MCF 10A (cell line): Measurements from ENCODE around the gene CUL7. TPM values are rescaled to one million over a fixed set of nuclear protein-coding genes. Genes with fewer than 3 reads are reported as not detected.

Experiments
- BruUV-seq: library from RNA; stranded (reverse); fragments of 400-500 nt; replicated peaks from 2 replicates; lab custom pipeline; 2021; lab: Mats Ljungman, UMichigan
- CTCF ChIA-PET: fragments of 300-600 bp; sonication (Branson Sonifier 250); formaldehyde crosslinking; extraction: SDS; loops from one replicate; lab custom pipeline; 2021; ENCODE audit warnings: antibody characterized with exemption, inconsistent platforms; lab: Yijun Ruan, JAX
- POLR2A ChIA-PET: fragments of 300-600, 350-650 bp; sonication (Branson Sonifier 250); formaldehyde crosslinking; extraction: SDS; loops from one replicate; lab custom pipeline; 2020; ENCODE audit warnings: antibody characterized with exemption, inconsistent platforms; lab: Yijun Ruan, JAX
- DNase-seq: peaks from one replicate; pipeline ENCODE4 v3.0.0-alpha.2; 2018; ENCODE audit not compliant: unreplicated experiment
- H3K27ac Mint-ChIP-seq: one replicate; pipeline ENCODE4 v1.8.0; 2022; ENCODE audit warnings: mild to moderate bottlenecking, low read depth, mixed read lengths; ENCODE audit not compliant: unreplicated experiment
- H3K27me3 Mint-ChIP-seq: one replicate; pipeline ENCODE4 v1.8.0; 2022; ENCODE audit warnings: mixed read lengths; ENCODE audit not compliant: insufficient read depth, unreplicated experiment
- H3K36me3 Mint-ChIP-seq: one replicate; pipeline ENCODE4 v1.8.0; 2022; ENCODE audit warnings: mild to moderate bottlenecking, moderate library complexity, mixed read lengths; ENCODE audit not compliant: insufficient read depth, unreplicated experiment
- H3K4me1 Mint-ChIP-seq: one replicate; pipeline ENCODE4 v1.8.0; 2022; ENCODE audit warnings: mixed read lengths; ENCODE audit not compliant: insufficient read depth, unreplicated experiment
- H3K4me3 Mint-ChIP-seq: one replicate; pipeline ENCODE4 v1.8.0; 2022; ENCODE audit warnings: mild to moderate bottlenecking, moderate library complexity, mixed read lengths; ENCODE audit not compliant: unreplicated experiment
- H3K9me3 Mint-ChIP-seq: one replicate; pipeline ENCODE4 v1.8.0; 2022; ENCODE audit warnings: mixed read lengths; ENCODE audit not compliant: unreplicated experiment
- CTCF ChIP-seq: fragments of 200-600 bp; IDR thresholded peaks from one replicate; pipeline ENCODE4 v1.8.0; 2022; ENCODE audit warnings: antibody characterized with exemption, mild to moderate bottlenecking; ENCODE audit not compliant: unreplicated experiment
- intact Hi-C: fragments of 100-400 bp; cut with micrococcal nuclease; formaldehyde crosslinking; loops from 2 replicates; pipeline ENCODE4 v1.14.1; 2022
- total RNA-seq: library from RNA; stranded (reverse); gene quantifications from 2 replicates; pipeline ENCODE4 v1.2.3, GENCODE V29; 2022

CUL7 gene
- total RNA-seq, 1 experiment from 2014 or later = 22.7 TPM

- DNase-seq = no peak
- Mint-ChIP-seq H3K27me3 (no peaks in the 10 kb centered on the region), H3K4me3 (peak overlapping the region; percentile 55), H3K9me3 (no peaks in the 10 kb centered on the region), H3K36me3 (peaks cover 5% of the 10 kb centered on the region), H3K4me1 (peaks cover 31% of the 10 kb centered on the region), H3K27ac (peak overlapping the region; percentile 92)
- POLR2A ChIA-PET = interaction anchor here (0.6 to 6.8 kb wide), 20 partner anchors 8 to 482 kb away, joined by 3 to 44 read pairs (median 6); partner anchors contain the start of genes CUL7, KLC4, KLHDC3 and MEA1
- no peak for TF ChIP-seq CTCF
- intact Hi-C loops = no loop called here
- no TSS peak for BruUV-seq
- CTCF ChIA-PET = interaction anchor here (0.6 to 1.8 kb wide), 10 partner anchors 14 to 383 kb away, joined by 3 to 9 read pairs (median 4); no protein-coding TSS in a partner anchor
Observed at GRCh38 chr6:43097098-43097489, 43.4 kb upstream of the CUL7 start.

- Mint-ChIP-seq H3K9me3 (no peaks in the 10 kb centered on the region), H3K36me3 (peaks cover 5% of the 10 kb centered on the region), H3K4me3 (peak overlapping the region; percentile 55), H3K27ac (peak overlapping the region; percentile 92), H3K27me3 (no peaks in the 10 kb centered on the region), H3K4me1 (peaks cover 31% of the 10 kb centered on the region)
- TF ChIP-seq CTCF = no peak
- BruUV-seq = no TSS peak
- CTCF ChIA-PET = interaction anchor here (0.6 to 1.8 kb wide), 12 partner anchors 14 to 383 kb away, joined by 3 to 9 read pairs (median 4); partner anchors contain the start of gene SRF
- peak; percentile 83 for DNase-seq
- POLR2A ChIA-PET = interaction anchor here (0.6 to 6.8 kb wide), 32 partner anchors 8 to 1243 kb away, joined by 3 to 44 read pairs (median 4); partner anchors contain the start of genes CUL7, KLC4, KLHDC3 and MEA1
- intact Hi-C loops = no loop called here
Observed at GRCh38 chr6:43096451-43097097, 42.9 kb upstream of the CUL7 start.

- DNase-seq = peak; percentile 27
- ChIA-PET POLR2A (interaction anchor here (0.6 to 6.8 kb wide), 28 partner anchors 7 to 1244 kb away, joined by 3 to 44 read pairs (median 4); partner anchors contain the start of genes CUL7, KLC4, MRPL2 and PTK7), CTCF (interaction anchor here (0.9 to 1.4 kb wide), 3 partner anchors 24 to 76 kb away, joined by 3 to 6 read pairs (median 3); partner anchors contain the start of gene SRF)
- H3K36me3 Mint-ChIP-seq = peaks cover 5% of the 10 kb centered on the region
- peak overlapping the region; percentile 55 for H3K4me3 Mint-ChIP-seq
- intact Hi-C loops = no loop called here
- H3K27me3 Mint-ChIP-seq = no peaks in the 10 kb centered on the region
- no TSS peak for BruUV-seq
- H3K4me1 Mint-ChIP-seq = peaks cover 31% of the 10 kb centered on the region
- no peak for TF ChIP-seq CTCF
- H3K27ac Mint-ChIP-seq = peak overlapping the region; percentile 92
- no peaks in the 10 kb centered on the region for H3K9me3 Mint-ChIP-seq
Observed at GRCh38 chr6:43095939-43096338, 42.3 kb upstream of the CUL7 start.
